Epithelial cell of proximal tubule (primary cell): ENCODE measurements around the gene PCGF2. TPM values are rescaled to one million over a fixed set of nuclear protein-coding genes. Genes with fewer than 3 reads are reported as not detected.
"Not testable (repeated sequence)": the region's sequence is repeated elsewhere in the genome, so short reads cannot be mapped to it uniquely, and the experiment has no call there.

ENCODE experiments used
- DNase-seq: peaks from one replicate; pipeline ENCODE4 v3.0.0-alpha.2; 2011; ENCODE audit warnings: low read depth
- H3K4me3 ChIP-seq: 2 replicates; pipeline ENCODE4 v1.5.1; 2011; ENCODE audit warnings: low read depth, mild to moderate bottlenecking, low read length
- CTCF ChIP-seq: conservative IDR thresholded peaks from 2 replicates; pipeline ENCODE4 v1.5.1; 2012; ENCODE audit warnings: low read depth, mild to moderate bottlenecking, low read length
- total RNA-seq: library from RNA; depleted of rRNA; stranded (reverse); fragments of >200 nt; gene quantifications from 2 replicates; pipeline ENCODE4 v1.2.3, GENCODE V29; 2015

Gene PCGF2
- total RNA-seq, result 6.1 and 7.6 TPM in 2 replicates

- peak; percentile 25 for DNase-seq
- TF ChIP-seq CTCF, result no peak
- peak within 1 kb of the TSS; percentile 99 for H3K4me3 ChIP-seq
Observed at GRCh38 chr17:38748149-38748891, at the start of gene PCGF2. PCGF2 (minus strand) TSS chr17:38748336; CDS start chr17:38740402, 7,934 bp downstream.

DNA sequence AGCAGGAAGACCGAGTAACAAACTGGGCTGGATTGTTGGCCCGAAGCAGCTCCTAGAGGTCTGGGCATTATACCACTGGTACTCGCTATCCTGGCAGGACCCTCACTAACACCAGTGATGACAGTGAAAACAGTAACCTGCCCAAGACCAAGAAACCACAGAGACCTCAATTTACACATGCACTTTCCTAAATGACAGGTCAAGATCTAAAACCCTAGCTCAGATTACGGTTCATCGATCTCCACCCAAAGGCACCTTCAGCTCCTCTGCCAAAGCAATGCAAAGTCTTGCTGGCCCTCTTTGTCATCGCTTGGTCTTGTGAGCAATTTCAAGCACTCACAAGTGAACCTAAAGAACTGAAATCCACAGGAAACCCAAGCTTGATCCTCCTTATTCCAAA, 49.7 kb upstream of the PCGF2 start:
- peak overlapping the region; percentile 83 for H3K4me3 ChIP-seq
- no peak for DNase-seq
- TF ChIP-seq CTCF, result no peak

- peak overlapping the region; percentile 83 for H3K4me3 ChIP-seq
- no peak for TF ChIP-seq CTCF
- no peak for DNase-seq
Observed at GRCh38 chr17:38797158-38797490, 49.0 kb upstream of the PCGF2 start.

DNA sequence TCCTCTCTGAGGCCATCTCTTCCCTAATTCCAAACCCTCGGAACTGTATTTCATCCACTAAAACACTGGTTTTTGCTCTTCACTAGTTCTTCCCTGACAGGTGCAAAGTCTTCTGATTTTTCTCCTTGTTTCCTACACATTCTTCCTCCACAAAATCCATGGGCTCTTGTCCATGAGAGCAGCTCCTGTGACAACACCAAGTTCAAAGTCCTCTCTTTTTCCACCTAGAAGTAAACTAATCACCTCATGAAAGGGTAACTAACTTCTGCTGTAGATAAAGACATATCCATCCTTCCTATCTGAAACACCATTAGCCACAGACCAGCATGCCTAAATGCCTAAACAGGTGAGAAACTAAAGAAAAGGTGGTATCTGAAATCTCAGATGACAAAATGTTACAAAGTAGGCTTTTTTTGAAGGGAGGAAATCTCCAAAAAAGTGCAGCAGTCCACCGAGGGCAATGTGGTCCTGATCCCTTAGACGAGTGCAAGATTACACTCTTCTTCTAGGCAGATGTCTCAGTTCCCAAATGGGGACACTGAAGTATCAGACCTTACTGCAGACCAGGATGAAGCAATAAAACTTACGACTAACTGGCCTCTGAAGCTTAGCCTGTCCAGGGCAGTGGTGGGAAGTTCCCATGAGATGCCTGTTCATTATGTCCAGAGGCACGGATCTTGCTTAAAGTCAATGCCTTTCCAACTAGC, 48.5 kb upstream of the PCGF2 start:
- no peak for TF ChIP-seq CTCF
- no peak overlapping the region for H3K4me3 ChIP-seq
- DNase-seq, result no peak

GRCh38 chr17:38794221-38794620, 46.1 kb upstream of the PCGF2 start:
- DNase-seq, result no peak
- TF ChIP-seq CTCF, result no peak
- H3K4me3 ChIP-seq, result no peak overlapping the region

- H3K4me3 ChIP-seq, result no peak overlapping the region
- no peak for DNase-seq
- TF ChIP-seq CTCF, result no peak
Observed at GRCh38 chr17:38791162-38791561, 43.0 kb upstream of the PCGF2 start.

DNA sequence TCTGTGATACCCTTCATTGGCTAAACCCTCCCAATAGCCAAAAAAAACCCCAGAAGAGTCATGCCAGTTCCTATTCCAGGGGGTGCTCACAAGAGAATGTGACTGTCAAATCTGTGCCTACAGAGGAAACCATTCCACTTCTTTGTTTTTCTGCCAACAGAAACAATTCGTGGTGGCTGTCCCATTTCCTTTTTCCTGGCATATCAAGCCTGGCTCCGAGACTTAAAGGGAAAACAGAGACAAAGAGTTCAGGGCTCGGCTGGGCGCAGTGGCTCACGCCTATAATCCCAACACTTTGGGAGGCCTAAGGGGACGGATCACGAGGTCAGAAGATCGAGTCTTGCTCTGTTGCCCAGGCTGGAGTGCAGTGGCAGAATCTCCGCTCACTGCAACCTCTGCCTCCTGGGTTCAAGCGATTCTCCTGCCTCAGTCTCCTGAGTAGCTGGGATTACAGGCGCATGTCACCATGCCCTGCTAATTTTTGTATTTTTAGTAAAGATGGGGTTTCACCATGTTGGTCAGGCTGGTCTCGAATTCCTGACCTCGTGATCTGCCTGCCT, 42.1 kb upstream of the PCGF2 start:
- not testable (repeated sequence) for DNase-seq, H3K4me3 ChIP-seq
